GM12873 (cell line): ENCODE data around the gene BLTP3B.

Experiments used
- CTCF ChIP-seq: IDR thresholded peaks from 2 replicates; pipeline ENCODE4 v1.5.1; 2012; ENCODE audit warnings: low read depth, mild to moderate bottlenecking, moderate library complexity, low read length, control low read depth; ENCODE audit not compliant: insufficient read depth; ENCODE audit errors: missing control alignments

BLTP3B gene

GRCh38 chr12:100184549-100185145, 42.0 kb upstream of the BLTP3B start:
- TF ChIP-seq CTCF: no peak

GRCh38 chr12:100179252-100179651, 36.6 kb upstream of the BLTP3B start:
- no peak for TF ChIP-seq CTCF

- no peak for TF ChIP-seq CTCF
Measured at GRCh38 chr12:100174495-100174894, 31.8 kb upstream of the BLTP3B start.

DNA sequence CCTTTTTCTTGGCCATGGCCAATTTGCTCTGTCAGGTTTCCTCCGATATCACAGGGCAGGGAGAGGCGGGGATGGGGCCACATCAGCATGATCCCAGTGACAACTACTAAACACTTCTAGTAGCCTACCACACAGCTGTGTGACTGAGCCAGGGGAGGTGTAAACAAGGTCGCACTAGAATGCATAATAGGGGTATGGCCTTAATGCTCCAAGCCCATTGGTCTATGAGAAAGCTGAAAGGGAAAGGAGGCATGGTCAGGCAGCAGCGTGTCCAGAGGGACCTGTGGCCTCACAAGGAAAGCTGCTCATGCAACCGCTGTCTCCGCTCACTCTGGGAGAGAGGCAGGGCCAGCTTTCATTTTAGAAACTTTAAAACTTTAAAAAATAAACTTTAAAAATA, 30.4 kb upstream of the BLTP3B start:
- no peak for TF ChIP-seq CTCF

DNA sequence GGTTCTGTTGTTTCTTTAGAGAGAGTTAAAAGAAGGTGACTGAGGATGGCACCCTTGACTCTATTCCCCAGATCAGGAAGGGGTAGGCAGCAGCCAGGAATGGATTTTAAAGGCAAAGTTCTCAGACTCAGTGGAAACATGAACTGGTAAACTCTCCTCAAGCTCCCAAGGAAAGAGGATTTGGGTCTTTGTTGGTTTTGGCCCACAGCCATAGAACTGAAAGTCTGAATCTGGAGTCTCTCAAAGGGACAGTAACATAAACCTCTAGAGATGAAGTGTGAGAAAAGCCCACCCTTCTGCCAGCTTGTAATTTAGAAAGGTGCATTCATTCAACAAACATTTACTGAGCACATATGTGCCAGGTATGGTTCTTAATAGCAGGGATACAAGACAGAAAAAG, 28.6 kb upstream of the BLTP3B start:
- no peak for TF ChIP-seq CTCF

GRCh38 chr12:100170313-100170858, 27.7 kb upstream of the BLTP3B start:
- no peak for TF ChIP-seq CTCF

GRCh38 chr12:100169345-100169744, 26.7 kb upstream of the BLTP3B start:
- no peak for TF ChIP-seq CTCF
